Stimulated activated CD8-positive, alpha-beta memory T cell treated with anti-CD3 and anti-CD28 coated beads, Interleukin-2, amount 100 ng/mL, for 48 hours (primary cell): ENCODE measurements around the gene C22orf23.

Experiments
- DNase-seq, 2 donors: peaks; one replicate each; pipeline ENCODE4 v3.0.0-alpha.2; 2020; ENCODE audit warnings: low read depth in 2 of 2

Gene C22orf23

GRCh38 chr22:37953437-37954179 is at the start of gene C22orf23, which contains the start of gene POLR2F:
TSS of gene C22orf23 (minus strand) at chr22:37953601. CDS start at chr22:37953149, 452 bp downstream.
TSS of gene POLR2F (plus strand) at chr22:37953699. CDS start at chr22:37953788, 89 bp downstream.
- peak; percentile 92 to 93 for DNase-seq

GRCh38 chr22:37999640-38000272 is 46.4 kb upstream of the C22orf23 start:
- DNase-seq = no peak

GRCh38 chr22:37999236-37999635 is 45.8 kb upstream of the C22orf23 start:
- no peak for DNase-seq

GRCh38 chr22:37998543-37998942 is 45.1 kb upstream of the C22orf23 start:
- no peak for DNase-seq

- DNase-seq = no peak
These were observed 43.3 kb upstream of the C22orf23 start for GRCh38 chr22:37996515-37997246.

GRCh38 chr22:37996079-37996478 is 42.7 kb upstream of the C22orf23 start:
- no peak for DNase-seq

- DNase-seq = no peak
These were observed 42.1 kb upstream of the C22orf23 start for GRCh38 chr22:37995460-37995859.

- no peak for DNase-seq
These were observed 41.6 kb upstream of the C22orf23 start for GRCh38 chr22:37994982-37995381.

- no peak for DNase-seq
These were observed 40.6 kb upstream of the C22orf23 start for GRCh38 chr22:37994049-37994448.

GRCh38 chr22:37991731-37992442 is 38.5 kb upstream of the C22orf23 start:
- DNase-seq = no peak

- no peak for DNase-seq
These were observed 37.5 kb upstream of the C22orf23 start for GRCh38 chr22:37990862-37991261.

GRCh38 chr22:37990301-37990700 is 36.9 kb upstream of the C22orf23 start:
- no peak for DNase-seq

GRCh38 chr22:37989146-37990045 is 36.0 kb upstream of the C22orf23 start:
- no peak for DNase-seq

GRCh38 chr22:37986371-37986770 is 33.0 kb upstream of the C22orf23 start:
- no peak for DNase-seq

GRCh38 chr22:37985751-37986281 is 32.4 kb upstream of the C22orf23 start:
- DNase-seq = no peak

GRCh38 chr22:37985050-37985585 is 31.7 kb upstream of the C22orf23 start:
- no peak for DNase-seq

GRCh38 chr22:37983860-37984791 is 30.7 kb upstream of the C22orf23 start, which contains the start of gene SOX10:
TSS of gene SOX10 (minus strand) at chr22:37984555. CDS start at chr22:37983784, 771 bp downstream.
- DNase-seq = no peak

GRCh38 chr22:37982938-37983859 is 29.8 kb upstream of the C22orf23 start:
- DNase-seq = no peak
